Heart right ventricle (tissue), 16 donors: Measurements from ENCODE around the gene EFEMP2. TPM values are rescaled to one million over a fixed set of nuclear protein-coding genes. Genes with fewer than 3 reads are reported as not detected.
A peak's percentile ranks its signal among the peaks of the same experiment; 100 is the strongest.

Experiments
- ATAC-seq, 8 donors: fragments of 200-7000 bp; cut with Tn5 transposase; one replicate each; pipeline ENCODE4 v1.9.1; 2020; ENCODE audit warnings: mild to moderate bottlenecking in 8 of 8, moderate library complexity in 8 of 8, moderate number of reproducible peaks in 1 of 8
- DNase-seq, 2 donors: peaks; one replicate each; pipeline ENCODE4 v3.0.0-alpha.2; 2020
- H3K27ac ChIP-seq, 10 donors: fragments of 200-600 bp; sonication (generic) in 2 of 10; one replicate each; pipeline versions ENCODE4 v1.5.0 to v1.8.0; 2020 to 2022; ENCODE audit warnings: mild to moderate bottlenecking in 3 of 10
- H3K27me3 ChIP-seq, 7 donors: fragments of 200-600 bp; one replicate each; pipeline ENCODE4 v1.8.0; 2021 to 2022; ENCODE audit warnings: mild to moderate bottlenecking in 2 of 7
- H3K36me3 ChIP-seq, 9 donors: fragments of 200-600 bp; sonication (generic) in 1 of 9; one replicate each; pipeline versions ENCODE4 v1.5.0 to v1.8.0; 2020 to 2022; ENCODE audit warnings: mild to moderate bottlenecking in 2 of 9
- H3K4me1 ChIP-seq, 9 donors: fragments of 200-600 bp; sonication (generic) in 1 of 9; one replicate each; pipeline versions ENCODE4 v1.5.0 to v1.8.0; 2020 to 2022; ENCODE audit warnings: mild to moderate bottlenecking in 4 of 9
- H3K4me3 ChIP-seq, 10 donors: fragments of 200-600 bp; sonication (generic) in 2 of 10; one replicate each; pipeline versions ENCODE4 v1.5.0 to v1.8.0; 2020 to 2022; ENCODE audit warnings: mild to moderate bottlenecking in 7 of 10, moderate library complexity in 2 of 10
- H3K9me3 ChIP-seq, 11 donors: fragments of 200-600 bp in 10 of 11; sonication (generic) in 2 of 11; one replicate each; pipeline versions ENCODE4 v1.5.0 to v1.8.0; 2013 to 2022; ENCODE audit warnings: mild to moderate bottlenecking in 2 of 11, control low read depth in 1 of 11, moderate library complexity in 1 of 11
- WGBS, 2 donors: extraction: QIAGEN DNeasy Blood & Tissue Kit; methylation state at CpG; one replicate each; pipeline ENCODE4 v1.1.7; 2013; ENCODE audit warnings: inconsistent platforms in 1 of 2; 5-methylcytosine and 5-hydroxymethylcytosine counted together
- intact Hi-C, 10 donors: fragments of 100-400 bp; cut with DNase I; formaldehyde crosslinking; loops; one replicate each; pipeline versions ENCODE4 v1.11.1 to v1.14.2; 2022
- polyA plus RNA-seq, 2 donors: library from polyadenylated mRNA; stranded (reverse); fragments of 200-250 nt; gene quantifications; one replicate each; pipeline ENCODE4 v1.2.3, GENCODE V29; 2013
- total RNA-seq, 10 donors: library from RNA; stranded (reverse); fragmentation: NEBNext Ultra II Directional in 3 of 10; extraction: Animal tissue kit (Norgen Biotek cat#: 25700) in 3 of 10; gene quantifications; one replicate each; pipeline versions ENCODE4 v1.2.1 to v1.2.4, GENCODE V29; 2021 to 2023
- TF ChIP-seq, protein P1 (sequence below), 9 donors: fragments of 200-600 bp; sonication (generic) in 2 of 9; IDR thresholded peaks; one replicate each; pipeline versions ENCODE4 v1.5.0 to v1.8.0; 2021 to 2022; ENCODE audit warnings: antibody characterized with exemption in 9 of 9, mild to moderate bottlenecking in 5 of 9, moderate library complexity in 1 of 9
- donor health status: Arrhythmogenic right ventricular cardiomyopathy.
- donor health status: ischemic (EF 13 %, LVEDD 7.1; RV severe dilation, severe dysfunction).
- donor health status: healthy with polysubstance abuse.
- donor health status: DM: no; HTN: yes; CAD: no.
- donor health status: DM: no; HTN: no; CAD: no.
- donor health status: ischemic (EF 25% LVEDD 6.9; RV normal size, moderate dysfunction).
- donor health status: ischemic (EF 25% LVEDD 5.7; RV mildly dilated, moderate dysfunction).
- donor health status: healthy.
- donor health status: DM: yes; HTN: yes; CAD: no.
- donor health status: Ischemic cardiomyopathy.
- donor health status: ischemic (EF 35%, LVEDD 5.7; RV mildly dilated, moderate dysfunction).
- donor health status: nonischemic (EF 11% LVEDD 7.7; RV severe dilation, severe dysfunction).
- donor health status: DM: yes; HTN: yes; CAD: no.
- donor health status: PGD.
- donor health status: ischemic (EF 29% LVEDD 5.4; RV normal size, mild dysfunction).
- donor health status: nonischemic (EF 23%, LVEDD 6.1; RV moderate dilation, normal function).

The EFEMP2 gene
- total and polyA plus RNA-seq, 12 donors = 54.8 to 133 (median 89.6) TPM

DNA sequence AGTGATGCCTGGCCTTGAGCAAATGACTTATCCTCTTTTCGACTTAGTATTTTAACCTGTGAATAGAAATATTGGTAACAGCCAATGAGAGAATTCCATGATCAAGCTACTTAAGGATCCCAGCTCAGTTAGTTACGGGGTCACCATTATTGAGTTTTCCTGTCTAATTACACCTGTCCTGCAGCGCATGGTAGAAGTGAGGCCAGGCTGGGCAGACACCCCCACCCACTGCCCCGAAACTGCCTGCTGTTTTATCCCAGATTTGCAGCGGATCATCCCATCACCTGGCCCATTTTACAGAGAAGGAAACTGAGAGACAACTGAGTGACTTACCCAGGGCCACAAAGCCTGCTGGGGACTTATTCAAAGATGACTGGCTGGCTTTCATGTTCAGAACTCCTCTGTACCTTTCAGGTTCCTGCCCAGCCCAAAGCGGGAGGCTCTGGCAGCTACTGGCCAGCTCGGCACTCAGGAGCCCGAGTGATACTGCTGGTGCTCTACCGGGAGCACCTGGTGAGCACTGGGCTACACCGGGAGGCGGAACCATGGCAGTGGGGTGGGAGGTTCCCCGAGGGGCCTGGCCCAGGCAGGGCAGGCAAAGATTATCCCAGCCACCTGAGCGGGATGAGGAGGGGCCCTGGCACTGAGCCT lies 10.9 kb downstream of the EFEMP2 start:
- TF ChIP-seq, protein P1, sequence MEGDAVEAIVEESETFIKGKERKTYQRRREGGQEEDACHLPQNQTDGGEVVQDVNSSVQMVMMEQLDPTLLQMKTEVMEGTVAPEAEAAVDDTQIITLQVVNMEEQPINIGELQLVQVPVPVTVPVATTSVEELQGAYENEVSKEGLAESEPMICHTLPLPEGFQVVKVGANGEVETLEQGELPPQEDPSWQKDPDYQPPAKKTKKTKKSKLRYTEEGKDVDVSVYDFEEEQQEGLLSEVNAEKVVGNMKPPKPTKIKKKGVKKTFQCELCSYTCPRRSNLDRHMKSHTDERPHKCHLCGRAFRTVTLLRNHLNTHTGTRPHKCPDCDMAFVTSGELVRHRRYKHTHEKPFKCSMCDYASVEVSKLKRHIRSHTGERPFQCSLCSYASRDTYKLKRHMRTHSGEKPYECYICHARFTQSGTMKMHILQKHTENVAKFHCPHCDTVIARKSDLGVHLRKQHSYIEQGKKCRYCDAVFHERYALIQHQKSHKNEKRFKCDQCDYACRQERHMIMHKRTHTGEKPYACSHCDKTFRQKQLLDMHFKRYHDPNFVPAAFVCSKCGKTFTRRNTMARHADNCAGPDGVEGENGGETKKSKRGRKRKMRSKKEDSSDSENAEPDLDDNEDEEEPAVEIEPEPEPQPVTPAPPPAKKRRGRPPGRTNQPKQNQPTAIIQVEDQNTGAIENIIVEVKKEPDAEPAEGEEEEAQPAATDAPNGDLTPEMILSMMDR (IDR thresholded peaks at IDR 0.05) = no peak
- Histone ChIP-seq H3K4me3 (peak overlapping the region; percentile 59 to 100 (median 99)), H3K27me3 (no peaks in the 10 kb centered on the region), H3K27ac (peak overlapping the region in 8 of 10 donors; percentile 97 to 100 (median 99)), H3K4me1 (peaks cover 7 to 39% (median 32%) of the 10 kb centered on the region in 9 donors), H3K9me3 (no peaks in the 10 kb centered on the region), H3K36me3 (peaks cover 0 to 54% (median 40%) of the 10 kb centered on the region in 9 donors)
- intact Hi-C loops = loop anchor here in 1 of 10 donors (2.0 kb wide), 1 partner anchor 27 kb away; the partner anchor contains the start of gene FIBP
- DNase-seq (peak in 1 of 2 donors; percentile 4), ATAC-seq (no peak)
- WGBS, 2 donors = 85% methylated on average over 13 of the region's 13 CpGs

DNA sequence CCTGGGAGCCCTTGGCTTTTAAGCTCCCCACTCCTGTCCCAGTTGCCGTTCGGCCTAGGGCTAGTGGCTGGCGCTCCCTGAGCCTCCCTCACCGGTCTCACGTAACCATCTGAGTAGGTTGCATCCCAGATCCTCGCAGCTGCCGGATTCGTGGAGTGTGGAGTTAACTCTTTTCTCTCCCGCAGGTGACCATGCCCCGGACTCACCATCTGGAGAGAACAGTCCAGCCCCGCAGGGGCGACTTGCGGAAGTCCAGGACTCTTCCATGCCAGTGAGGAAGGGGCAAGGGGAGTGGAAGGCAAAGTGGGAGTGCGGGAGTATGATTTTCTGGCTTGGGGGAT lies 11.5 kb downstream of the EFEMP2 start:
- H3K9me3 ChIP-seq = no peaks in the 10 kb centered on the region
- H3K4me3 ChIP-seq = peak overlapping the region; percentile 59 to 100 (median 99)
- intact Hi-C loops = loop anchor here in 1 of 10 donors (2.0 kb wide), 1 partner anchor 28 kb away; the partner anchor contains the start of gene FIBP
- ATAC-seq (no peak), DNase-seq (peak in 1 of 2 donors; percentile 17)
- TF ChIP-seq, protein P1 (IDR thresholded peaks at IDR 0.05) = no peak
- H3K27me3 ChIP-seq = no peaks in the 10 kb centered on the region
- H3K4me1 ChIP-seq = peaks cover 12 to 45% (median 36%) of the 10 kb centered on the region in 9 donors
- 11 to 12% methylated on average over 14 of the region's 14 CpGs for WGBS, 2 donors
- peaks cover 0 to 53% (median 35%) of the 10 kb centered on the region in 9 donors for H3K36me3 ChIP-seq
- peak overlapping the region; percentile 90 to 100 (median 98) for H3K27ac ChIP-seq

DNA sequence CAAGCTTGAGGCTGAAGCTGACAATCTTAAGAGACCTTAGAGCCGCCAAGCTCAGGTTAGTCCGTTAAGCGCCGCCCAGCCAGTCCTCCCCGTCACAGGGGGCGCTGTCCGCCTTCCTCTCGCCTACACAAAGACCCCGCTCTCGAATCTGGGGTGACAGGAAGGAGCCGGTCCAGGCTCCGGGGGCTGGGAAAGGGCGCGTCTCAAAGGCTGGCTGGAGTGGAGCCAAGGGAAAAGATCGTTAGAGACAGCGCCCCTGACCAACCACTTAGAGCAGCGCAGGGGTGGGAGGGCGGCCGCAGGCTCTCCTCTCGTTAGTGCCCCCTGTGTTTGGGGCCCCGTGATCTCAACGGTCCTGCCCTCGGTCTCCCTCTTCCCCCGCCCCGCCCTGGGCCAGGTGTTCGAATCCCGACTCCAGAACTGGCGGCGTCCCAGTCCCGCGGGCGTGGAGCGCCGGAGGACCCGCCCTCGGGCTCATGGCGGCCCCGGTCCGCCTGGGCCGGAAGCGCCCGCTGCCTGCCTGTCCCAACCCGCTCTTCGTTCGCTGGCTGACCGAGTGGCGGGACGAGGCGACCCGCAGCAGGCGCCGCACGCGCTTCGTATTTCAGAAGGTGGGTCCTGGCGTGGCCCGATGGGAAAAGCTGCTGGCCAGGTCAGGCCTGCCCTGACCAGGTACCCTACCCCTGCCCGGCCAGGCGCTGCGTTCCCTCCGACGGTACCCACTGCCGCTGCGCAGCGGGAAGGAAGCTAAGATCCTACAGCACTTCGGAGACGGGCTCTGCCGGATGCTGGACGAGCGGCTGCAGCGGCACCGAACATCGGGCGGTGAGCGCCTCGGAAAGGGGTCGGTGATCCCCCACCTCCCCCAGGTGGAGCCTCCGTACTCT lies 12.1 kb downstream of the EFEMP2 start, which contains the start of gene MUS81:
MUS81 (plus strand) TSS at position 156 of the 887 bp plus-strand sequence; CDS start at position 477, 321 bp downstream.
- Histone ChIP-seq H3K9me3 (no peaks in the 10 kb centered on the region), H3K36me3 (peaks cover 1 to 53% (median 35%) of the 10 kb centered on the region in 9 donors), H3K27ac (peak within 1 kb of the TSS; percentile 90 to 100 (median 98)), H3K4me1 (peaks cover 12 to 51% (median 42%) of the 10 kb centered on the region in 9 donors), H3K4me3 (peak within 1 kb of the TSS; percentile 59 to 100 (median 99)), H3K27me3 (no peaks in the 10 kb centered on the region)
- TF ChIP-seq, protein P1 (IDR thresholded peaks at IDR 0.05) = peak; percentile 83 to 95 (median 90)
- 0 to 1% methylated on average over 78 of the region's 78 CpGs for WGBS, 2 donors
- ATAC-seq = peak; percentile 50 to 85 (median 74)
- DNase-seq = peak; percentile 97 to 99
- intact Hi-C loops = loop anchor here in 2 of 10 donors (1.0 to 2.0 kb wide), 2 partner anchors 13 to 28 kb away; partner anchors contain the start of gene FIBP (in 1 of the 2)

DNA sequence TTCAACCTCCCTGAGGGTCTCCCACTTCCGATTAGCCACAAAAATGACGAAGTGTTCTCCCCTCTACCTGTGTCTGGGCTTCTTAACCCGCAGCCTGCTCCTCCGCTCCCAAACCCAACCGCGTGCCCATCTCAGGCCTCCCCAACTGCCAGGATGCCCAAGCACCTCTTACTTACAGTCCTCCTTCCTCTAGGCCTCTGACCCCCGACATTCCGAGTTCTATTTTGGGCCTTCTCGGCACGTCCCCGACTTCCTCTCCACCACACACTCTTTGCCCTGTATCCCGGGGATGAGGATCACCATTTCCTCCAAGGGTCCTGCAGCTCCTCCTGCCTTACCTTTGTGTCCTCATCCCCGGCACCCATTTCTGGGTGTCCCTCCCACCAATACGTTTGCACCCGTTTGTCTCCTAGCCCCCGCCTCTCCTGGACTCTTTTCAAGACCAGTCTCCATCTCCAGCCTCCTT lies 12.8 kb downstream of the EFEMP2 start:
- 0 to 1% methylated on average over 16 of the region's 16 CpGs for WGBS, 2 donors

More for the DNA sequence above, 12.8 kb downstream of the EFEMP2 start:
- TF ChIP-seq, protein P1 (IDR thresholded peaks at IDR 0.05) = no peak
- no peaks in the 10 kb centered on the region for H3K9me3 ChIP-seq
- H3K27ac ChIP-seq = peak overlapping the region; percentile 90 to 100 (median 98)
- ATAC-seq = peak in 2 of 8 donors; percentile 0
- H3K36me3 ChIP-seq = peaks cover 6 to 53% (median 35%) of the 10 kb centered on the region in 9 donors
- H3K27me3 ChIP-seq = no peaks in the 10 kb centered on the region
- no peak for DNase-seq
- peak overlapping the region; percentile 5 to 100 (median 99) for H3K4me3 ChIP-seq
- intact Hi-C loops = loop anchor here in 4 of 10 donors (1.0 to 2.0 kb wide), 3 partner anchors 13 to 29 kb away; partner anchors contain the start of gene FIBP (in 4 of the 4)
- H3K4me1 ChIP-seq = peaks cover 12 to 58% (median 49%) of the 10 kb centered on the region in 9 donors
